Endothelial cell (in vitro differentiated cells): ENCODE measurements around the gene THBS1. TPM values are rescaled to one million over a fixed set of nuclear protein-coding genes. Genes with fewer than 3 reads are reported as not detected.

Experiments
- DNase-seq: peaks from one replicate; pipeline ENCODE4 v3.0.0; 2021; ENCODE audit warnings: low spot score
- H3K27ac Mint-ChIP-seq: one replicate; pipeline ENCODE4 v1.8.0; 2021; ENCODE audit warnings: mixed read lengths, inconsistent platforms; ENCODE audit not compliant: unreplicated experiment
- H3K27me3 Mint-ChIP-seq: one replicate; pipeline ENCODE4 v1.8.0; 2021; ENCODE audit warnings: mild to moderate bottlenecking, moderate library complexity, mixed read lengths, inconsistent platforms; ENCODE audit not compliant: unreplicated experiment
- H3K36me3 Mint-ChIP-seq: one replicate; pipeline ENCODE4 v1.8.0; 2021; ENCODE audit warnings: mild to moderate bottlenecking, low read depth, mixed read lengths, inconsistent platforms; ENCODE audit not compliant: unreplicated experiment
- H3K4me1 Mint-ChIP-seq: one replicate; pipeline ENCODE4 v1.8.0; 2021; ENCODE audit warnings: mild to moderate bottlenecking, mixed read lengths, inconsistent platforms; ENCODE audit not compliant: unreplicated experiment
- H3K4me3 Mint-ChIP-seq: one replicate; pipeline ENCODE4 v1.8.0; 2021; ENCODE audit warnings: mild to moderate bottlenecking, mixed read lengths, inconsistent platforms; ENCODE audit not compliant: unreplicated experiment
- H3K9me3 Mint-ChIP-seq: one replicate; pipeline ENCODE4 v1.8.0; 2021; ENCODE audit warnings: mixed read lengths, inconsistent platforms; ENCODE audit not compliant: unreplicated experiment
- total RNA-seq: library from RNA; stranded (reverse); fragmentation: NEBNext Ultra II Directional; extraction: Animal tissue kit (Norgen Biotek cat#: 25700); gene quantifications from one replicate; pipeline ENCODE4 v1.2.1, GENCODE V29; 2021; ENCODE audit not compliant: unreplicated experiment
- TF ChIP-seq, protein P1 (sequence below): fragments of 200-600 bp; sonication (generic); IDR thresholded peaks from one replicate; pipeline ENCODE4 v1.5.0; 2021; ENCODE audit warnings: antibody characterized with exemption; ENCODE audit not compliant: unreplicated experiment

Gene THBS1
- total RNA-seq, 1 donor from 2014 or later, result 8.2 TPM

DNA sequence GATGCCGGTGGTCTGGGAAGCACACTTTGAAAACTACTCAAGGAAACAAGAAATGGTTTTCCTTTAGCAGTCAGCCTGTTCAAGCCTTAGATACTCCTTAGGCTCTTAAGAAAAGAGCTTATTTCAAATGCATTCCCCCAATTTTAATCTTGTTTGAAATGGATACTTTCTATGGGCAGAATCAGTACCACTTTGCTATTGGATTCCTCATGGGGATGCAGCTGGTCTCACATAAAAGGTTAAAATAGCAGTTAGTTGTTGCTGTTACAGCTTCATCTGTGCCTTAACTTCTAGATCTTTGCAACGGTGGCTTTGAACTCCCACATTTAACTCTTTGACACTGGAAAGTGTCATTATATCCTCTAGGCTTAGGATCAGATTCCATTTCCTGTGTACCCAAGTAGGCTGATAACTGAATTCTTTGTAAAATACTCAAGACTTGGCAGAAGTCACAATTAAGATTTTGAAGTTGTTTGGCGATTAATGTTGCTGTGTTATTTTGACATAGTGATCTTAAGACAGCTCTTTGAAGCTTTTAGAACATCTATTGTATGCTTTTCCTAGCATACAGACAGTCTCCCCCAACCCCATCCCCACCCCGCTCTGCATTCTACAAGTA, 2.2 kb downstream of the THBS1 start:
- H3K4me1 Mint-ChIP-seq, result peaks cover 33% of the 10 kb centered on the region
- H3K9me3 Mint-ChIP-seq, result no peaks in the 10 kb centered on the region
- DNase-seq, result no peak
- peaks cover 16% of the 10 kb centered on the region for H3K27me3 Mint-ChIP-seq
- peak overlapping the region; percentile 37 for H3K27ac Mint-ChIP-seq
- H3K4me3 Mint-ChIP-seq, result no peak overlapping the region
- TF ChIP-seq, protein P1, sequence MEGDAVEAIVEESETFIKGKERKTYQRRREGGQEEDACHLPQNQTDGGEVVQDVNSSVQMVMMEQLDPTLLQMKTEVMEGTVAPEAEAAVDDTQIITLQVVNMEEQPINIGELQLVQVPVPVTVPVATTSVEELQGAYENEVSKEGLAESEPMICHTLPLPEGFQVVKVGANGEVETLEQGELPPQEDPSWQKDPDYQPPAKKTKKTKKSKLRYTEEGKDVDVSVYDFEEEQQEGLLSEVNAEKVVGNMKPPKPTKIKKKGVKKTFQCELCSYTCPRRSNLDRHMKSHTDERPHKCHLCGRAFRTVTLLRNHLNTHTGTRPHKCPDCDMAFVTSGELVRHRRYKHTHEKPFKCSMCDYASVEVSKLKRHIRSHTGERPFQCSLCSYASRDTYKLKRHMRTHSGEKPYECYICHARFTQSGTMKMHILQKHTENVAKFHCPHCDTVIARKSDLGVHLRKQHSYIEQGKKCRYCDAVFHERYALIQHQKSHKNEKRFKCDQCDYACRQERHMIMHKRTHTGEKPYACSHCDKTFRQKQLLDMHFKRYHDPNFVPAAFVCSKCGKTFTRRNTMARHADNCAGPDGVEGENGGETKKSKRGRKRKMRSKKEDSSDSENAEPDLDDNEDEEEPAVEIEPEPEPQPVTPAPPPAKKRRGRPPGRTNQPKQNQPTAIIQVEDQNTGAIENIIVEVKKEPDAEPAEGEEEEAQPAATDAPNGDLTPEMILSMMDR, result no peak
- H3K36me3 Mint-ChIP-seq, result no peaks in the 10 kb centered on the region

- peaks cover 29% of the 10 kb centered on the region for H3K4me1 Mint-ChIP-seq
- TF ChIP-seq, protein P1, result peak; percentile 52
- no peak overlapping the region for H3K4me3 Mint-ChIP-seq
- H3K27ac Mint-ChIP-seq, result no peak overlapping the region
- peak; percentile 21 for DNase-seq
- H3K27me3 Mint-ChIP-seq, result peaks cover 16% of the 10 kb centered on the region
- no peaks in the 10 kb centered on the region for H3K9me3 Mint-ChIP-seq
- peaks cover under 1% of the 10 kb centered on the region for H3K36me3 Mint-ChIP-seq
Measured at GRCh38 chr15:39583596-39584265, 2.9 kb downstream of the THBS1 start.

- Mint-ChIP-seq H3K27ac (no peak overlapping the region), H3K36me3 (peaks cover 5% of the 10 kb centered on the region), H3K9me3 (no peaks in the 10 kb centered on the region), H3K27me3 (peaks cover 12% of the 10 kb centered on the region), H3K4me1 (peaks cover 23% of the 10 kb centered on the region), H3K4me3 (no peak overlapping the region)
- no peak for DNase-seq
- TF ChIP-seq, protein P1, result no peak
Measured at GRCh38 chr15:39584266-39584659, 3.4 kb downstream of the THBS1 start.

DNA sequence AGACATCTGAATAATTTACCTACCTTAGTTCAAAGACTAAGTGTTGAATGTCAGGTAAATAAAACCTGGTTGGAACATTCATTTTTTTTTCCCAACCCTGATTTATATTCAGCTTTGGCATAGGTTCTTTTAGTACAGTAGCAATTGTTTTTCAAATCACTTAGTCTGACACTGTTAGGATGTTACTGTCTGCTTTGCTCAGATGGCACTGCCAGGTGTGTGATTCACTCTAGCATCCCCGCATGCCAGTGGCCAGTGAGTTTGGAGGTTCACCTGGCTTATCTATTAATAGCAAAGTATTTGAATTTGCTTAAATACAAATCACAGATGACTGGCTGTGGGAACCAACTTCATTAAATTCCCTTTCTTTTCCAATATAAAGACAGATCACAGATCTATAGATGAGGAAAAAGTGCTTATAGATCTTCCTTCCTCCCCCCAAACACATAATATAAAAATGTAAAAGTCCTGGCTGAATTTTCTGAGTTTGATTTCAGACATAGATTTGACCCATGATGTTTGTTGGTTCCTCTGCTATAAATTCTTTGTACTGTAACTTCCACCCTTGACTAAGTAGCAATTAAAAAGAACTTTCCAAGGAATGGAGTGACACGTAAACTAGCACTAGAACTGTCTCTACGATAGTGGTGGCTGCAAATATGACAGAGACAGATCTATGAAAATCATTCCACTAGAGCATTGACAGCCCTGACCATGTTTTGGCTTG, 3.9 kb downstream of the THBS1 start:
- TF ChIP-seq, protein P1, result no peak

GRCh38 chr15:39585389-39585841, 4.5 kb downstream of the THBS1 start:
- Mint-ChIP-seq H3K36me3 (peaks cover 5% of the 10 kb centered on the region), H3K4me1 (peaks cover 15% of the 10 kb centered on the region), H3K27ac (no peak overlapping the region), H3K4me3 (no peak overlapping the region), H3K27me3 (peaks cover 6% of the 10 kb centered on the region), H3K9me3 (no peaks in the 10 kb centered on the region)
- TF ChIP-seq, protein P1, result no peak
- DNase-seq, result no peak

More for the DNA sequence above, 3.9 kb downstream of the THBS1 start:
- Mint-ChIP-seq H3K27me3 (peaks cover 7% of the 10 kb centered on the region), H3K4me1 (peaks cover 18% of the 10 kb centered on the region), H3K4me3 (no peak overlapping the region), H3K27ac (no peak overlapping the region), H3K9me3 (no peaks in the 10 kb centered on the region), H3K36me3 (peaks cover 5% of the 10 kb centered on the region)
- DNase-seq, result no peak
